ENCODE data around the gene ANKRD33B.

- TF ChIP-seq CTCF (conservative IDR thresholded peaks at IDR 0.05 in 1 of 2, IDR thresholded peaks at IDR 0.05 in 1 of 2; ENCODE audit: low read depth in 1 of 2, low read length in 2 of 2), result no peak
- TF ChIP-seq EZH2 (IDR thresholded peaks at IDR 0.05; ENCODE audit: low read length, missing control alignments), result no peak
Observed at GRCh38 chr5:10695759-10696543, 132.1 kb downstream of the ANKRD33B start.

All from fibroblast of lung (primary cell).